Lung (tissue), 12 donors: Measurements from ENCODE around the gene BAD. TPM values are rescaled to one million over a fixed set of nuclear protein-coding genes. Genes with fewer than 3 reads are reported as not detected.
"Not testable (repeated sequence)": the region's sequence is repeated elsewhere in the genome, so short reads cannot be mapped to it uniquely, and the experiment has no call there.

ENCODE experiments used
- ATAC-seq: fragments of 200-7000 bp; cut with Tn5 transposase; one replicate; pipeline ENCODE4 v1.9.1; 2020; ENCODE audit warnings: moderate number of reproducible peaks; ENCODE audit not compliant: insufficient read depth, low FRiP score
- DNase-seq, 3 donors: peaks; one replicate each; pipeline ENCODE4 v3.0.0-alpha.2; 2013 to 2017
- H3K27ac ChIP-seq, 2 donors: one replicate each; pipeline ENCODE4 v1.5.1; 2013; ENCODE audit warnings: mild to moderate bottlenecking in 2 of 2, moderate library complexity in 2 of 2, control low read depth in 1 of 2, inconsistent platforms in 1 of 2, low read depth in 1 of 2, low read length in 1 of 2
- H3K27me3 ChIP-seq, 3 donors: one replicate each; pipeline ENCODE4 v1.5.1; 2013; ENCODE audit warnings: low read length in 2 of 3; ENCODE audit not compliant: control insufficient read depth in 3 of 3, insufficient read depth in 3 of 3
- H3K36me3 ChIP-seq, 4 donors: one replicate each; pipeline ENCODE4 v1.5.1; 2013; ENCODE audit warnings: low read length in 4 of 4, mild to moderate bottlenecking in 1 of 4, moderate library complexity in 1 of 4; ENCODE audit not compliant: control insufficient read depth in 4 of 4, insufficient read depth in 4 of 4
- H3K4me1 ChIP-seq, 5 donors: one replicate each; pipeline ENCODE4 v1.5.1; 2013; ENCODE audit warnings: low read length in 5 of 5, mild to moderate bottlenecking in 2 of 5, moderate library complexity in 1 of 5; ENCODE audit not compliant: control insufficient read depth in 5 of 5, insufficient read depth in 5 of 5
- H3K4me3 ChIP-seq: one replicate; pipeline ENCODE4 v1.5.1; 2013; ENCODE audit warnings: mild to moderate bottlenecking, control low read depth, moderate library complexity
- H3K9ac ChIP-seq, 2 donors: one replicate each; pipeline ENCODE4 v1.5.1; 2013; ENCODE audit warnings: low read length in 2 of 2, control low read depth in 1 of 2; ENCODE audit not compliant: insufficient read depth in 1 of 2
- H3K9me3 ChIP-seq, 4 donors: one replicate each; pipeline ENCODE4 v1.5.1; 2013; ENCODE audit warnings: low read length in 3 of 4, mild to moderate bottlenecking in 1 of 4, moderate library complexity in 1 of 4; ENCODE audit not compliant: control insufficient read depth in 4 of 4, insufficient read depth in 3 of 4
- WGBS, 2 donors: extraction: QIAGEN DNeasy Blood & Tissue Kit; methylation state at CpG; one replicate each; pipeline ENCODE4 v1.1.7; 2013; 5-methylcytosine and 5-hydroxymethylcytosine counted together
- polyA plus RNA-seq, 2 donors: library from polyadenylated mRNA; stranded (reverse); fragments of 200-250 nt; gene quantifications; one replicate each; pipeline ENCODE4 v1.2.1, GENCODE V29; 2013
- total RNA-seq, 2 donors: library from RNA; depleted of rRNA in 1 of 2; stranded (reverse); fragments of >200 nt in 1 of 2; gene quantifications; one replicate each; pipeline ENCODE4 v1.2.1, GENCODE V29; 2014 to 2021
- TF ChIP-seq, protein P1 (sequence below): IDR thresholded peaks from 2 replicates; pipeline ENCODE4 v1.5.1; 2012; ENCODE audit warnings: mild to moderate bottlenecking; ENCODE audit errors: control extremely low read depth, extremely low read depth
- donor health status: control.
- donor health status: control.
- donor health status: Bipolar disorder and iron deficiency.
- donor health status: healthy.
- donor health status: DM: yes; HTN: yes; CAD: no.

BAD gene
- total and polyA plus RNA-seq, 4 donors = 69.5 to 127 (median 75.5) TPM

- no peak overlapping the region for H3K4me3 ChIP-seq
- TF ChIP-seq, protein P1, sequence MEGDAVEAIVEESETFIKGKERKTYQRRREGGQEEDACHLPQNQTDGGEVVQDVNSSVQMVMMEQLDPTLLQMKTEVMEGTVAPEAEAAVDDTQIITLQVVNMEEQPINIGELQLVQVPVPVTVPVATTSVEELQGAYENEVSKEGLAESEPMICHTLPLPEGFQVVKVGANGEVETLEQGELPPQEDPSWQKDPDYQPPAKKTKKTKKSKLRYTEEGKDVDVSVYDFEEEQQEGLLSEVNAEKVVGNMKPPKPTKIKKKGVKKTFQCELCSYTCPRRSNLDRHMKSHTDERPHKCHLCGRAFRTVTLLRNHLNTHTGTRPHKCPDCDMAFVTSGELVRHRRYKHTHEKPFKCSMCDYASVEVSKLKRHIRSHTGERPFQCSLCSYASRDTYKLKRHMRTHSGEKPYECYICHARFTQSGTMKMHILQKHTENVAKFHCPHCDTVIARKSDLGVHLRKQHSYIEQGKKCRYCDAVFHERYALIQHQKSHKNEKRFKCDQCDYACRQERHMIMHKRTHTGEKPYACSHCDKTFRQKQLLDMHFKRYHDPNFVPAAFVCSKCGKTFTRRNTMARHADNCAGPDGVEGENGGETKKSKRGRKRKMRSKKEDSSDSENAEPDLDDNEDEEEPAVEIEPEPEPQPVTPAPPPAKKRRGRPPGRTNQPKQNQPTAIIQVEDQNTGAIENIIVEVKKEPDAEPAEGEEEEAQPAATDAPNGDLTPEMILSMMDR = no peak
- H3K27me3 ChIP-seq = no peaks in the 10 kb centered on the region
- peaks cover 0 to 23% (median 6%) of the 10 kb centered on the region in 4 donors for H3K36me3 ChIP-seq
- H3K9ac ChIP-seq = no peak overlapping the region
- no peak overlapping the region for H3K27ac ChIP-seq
- peaks cover 0 to 6% (median 0%) of the 10 kb centered on the region in 5 donors for H3K4me1 ChIP-seq
- WGBS, 2 donors = 90 to 92% methylated on average over 10 of the region's 10 CpGs
- no peaks in the 10 kb centered on the region for H3K9me3 ChIP-seq
- no peak for ATAC-seq
- DNase-seq = no peak
These were observed 28.5 kb upstream of the BAD start for GRCh38 chr11:64312947-64313346.

DNA sequence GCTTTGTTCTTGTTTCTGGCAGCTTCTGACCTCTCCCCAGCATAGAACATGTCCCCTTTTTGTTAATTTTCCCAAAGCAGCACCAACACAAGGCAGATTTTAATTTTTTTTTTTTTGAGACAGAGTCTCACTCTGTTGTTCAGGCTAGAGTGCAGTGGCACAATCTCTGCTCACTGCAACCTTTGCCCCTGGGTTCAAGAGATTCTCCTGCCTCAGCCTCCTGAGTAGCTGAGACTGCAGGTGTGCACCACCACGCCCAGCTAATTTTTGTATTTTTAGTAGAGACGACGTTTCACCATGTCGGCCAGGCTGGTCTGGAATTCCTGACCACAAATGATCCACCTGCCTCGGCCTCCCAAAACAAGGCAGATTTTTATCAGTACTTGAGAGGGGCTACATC is 23.3 kb upstream of the BAD start:
- not testable (repeated sequence) for H3K9ac ChIP-seq

GRCh38 chr11:64306876-64307622 is 22.6 kb upstream of the BAD start:
- DNase-seq (no peak), ATAC-seq (no peak)
- H3K9me3 ChIP-seq = no peaks in the 10 kb centered on the region
- WGBS, 2 donors = 73 to 74% methylated on average over 14 to 15 of the region's 15 CpGs
- H3K27me3 ChIP-seq = peaks cover 0 to under 1% (median 0%) of the 10 kb centered on the region in 3 donors
- no peak overlapping the region for H3K9ac ChIP-seq
- peak overlapping the region; percentile 9 to 93 for H3K27ac ChIP-seq
- H3K4me3 ChIP-seq = peak overlapping the region; percentile 60
- peaks cover 0 to 13% (median 4%) of the 10 kb centered on the region in 5 donors for H3K4me1 ChIP-seq
- TF ChIP-seq, protein P1 = no peak
- peaks cover 0 to 2% (median 0%) of the 10 kb centered on the region in 4 donors for H3K36me3 ChIP-seq

More for the DNA sequence above, 23.3 kb upstream of the BAD start:
- H3K4me1 ChIP-seq = peaks cover 0 to 13% (median 4%) of the 10 kb centered on the region in 5 donors
- 92 to 95% methylated on average over 5 of the region's 5 CpGs for WGBS, 2 donors
- ATAC-seq, H3K27me3 ChIP-seq, H3K36me3 ChIP-seq, H3K9me3 ChIP-seq, DNase-seq, H3K27ac ChIP-seq, H3K4me3 ChIP-seq: not testable (repeated sequence)

- Histone ChIP-seq H3K27ac (peak overlapping the region; percentile 93), H3K4me1 (peaks cover 0 to 13% (median 4%) of the 10 kb centered on the region in 5 donors), H3K9me3 (no peaks in the 10 kb centered on the region), H3K9ac (peak overlapping the region in 1 of 2 donors; percentile 71), H3K36me3 (peaks cover 0 to 2% (median 0%) of the 10 kb centered on the region in 4 donors), H3K27me3 (peaks cover 0 to 6% (median 0%) of the 10 kb centered on the region in 3 donors), H3K4me3 (peak overlapping the region; percentile 60)
- 24 to 28% methylated on average over 9 of the region's 9 CpGs for WGBS, 2 donors
- DNase-seq = no peak
- no peak for ATAC-seq
- TF ChIP-seq, protein P1 = no peak
These were observed 22.1 kb upstream of the BAD start for GRCh38 chr11:64306563-64306875.
